ENCODE data around the gene TAS2R7. TPM values are rescaled to one million over a fixed set of nuclear protein-coding genes. Genes with fewer than 3 reads are reported as not detected.

Gene TAS2R7
- total and polyA plus RNA-seq, 2 donors (not counting 1 experiment from before 2014, with no cell fraction given), result not detected

DNA sequence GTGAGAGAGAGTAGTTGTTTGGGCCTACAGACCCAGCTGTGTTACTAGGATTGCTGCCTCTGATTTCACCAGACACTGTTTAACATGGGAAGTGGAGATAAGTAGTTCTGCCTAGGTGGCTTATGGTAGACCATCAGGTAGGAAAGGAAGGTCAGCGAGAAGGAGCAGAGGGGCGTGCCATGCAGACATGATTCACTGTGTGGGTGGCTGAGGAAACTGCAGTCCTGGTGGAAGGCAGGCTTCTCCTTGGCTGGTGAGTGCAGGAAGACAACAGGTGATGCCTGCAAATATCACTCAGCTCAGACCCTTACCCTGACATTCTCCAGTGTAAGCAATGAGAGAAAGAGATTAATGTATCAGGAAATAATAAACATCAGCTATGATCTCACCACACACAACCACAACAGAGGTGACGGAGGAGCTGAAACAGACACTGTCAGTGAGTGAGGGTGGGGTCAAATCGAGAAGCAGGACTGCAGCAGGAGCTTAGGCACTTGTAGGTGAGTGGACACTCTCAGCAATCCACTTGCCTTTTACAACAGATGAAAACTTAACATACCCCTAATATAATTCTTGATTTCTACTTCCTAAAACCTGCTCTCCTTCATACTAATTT lies 48.9 kb upstream of the TAS2R7 start:
- ATAC-seq (ENCODE audit: low read depth), result no peak
- Histone ChIP-seq H3K79me2 (ENCODE audit: control insufficient read depth, insufficient read depth, low read length) (no peaks in the 10 kb centered on the region), H3K4me2 (replicated peaks; ENCODE audit: low read depth, low read length, poor library complexity, severe bottlenecking) (no peak overlapping the region), H4K20me1 (ENCODE audit: control insufficient read depth, insufficient read depth, low read length, poor library complexity, severe bottlenecking) (no peaks in the 10 kb centered on the region), H3K27me3 (replicated peaks in 1 of 4; ENCODE audit: control extremely low read depth in 1 of 4, control insufficient read depth in 3 of 4, insufficient read depth in 4 of 4, low read length in 3 of 4) (no peaks in the 10 kb centered on the region), H2AFZ (ENCODE audit: insufficient read depth, low read depth, low read length, poor library complexity, severe bottlenecking) (no peak overlapping the region), H3K9ac (ENCODE audit: low read length) (no peak overlapping the region), H3K27ac (ENCODE audit: low read length in 2 of 2) (no peak overlapping the region), H3K4me3 (ENCODE audit: control extremely low read depth in 1 of 5, extremely low read depth in 1 of 5, insufficient read depth in 1 of 5, low read depth in 2 of 5, low read length in 4 of 5) (no peak overlapping the region), H3K4me1 (ENCODE audit: control insufficient read depth in 2 of 2, insufficient read depth in 2 of 2, low read length in 2 of 2) (no peaks in the 10 kb centered on the region), H3K9me3 (ENCODE audit: control extremely low read depth in 1 of 3, control insufficient read depth in 2 of 3, insufficient read depth in 1 of 3, low read length in 2 of 3) (peaks cover 1 to 13% (median 8%) of the 10 kb centered on the region in 3 donors), H3K36me3 (replicated peaks in 1 of 2; ENCODE audit: control extremely low read depth in 1 of 2, control insufficient read depth in 1 of 2, extremely low read depth in 1 of 2, insufficient read depth in 2 of 2, low read length in 1 of 2) (peaks cover 0 to 8% of the 10 kb centered on the region in 2 experiments)
- intact Hi-C loops (cut with micrococcal nuclease), result no loop called here
- Mint-ChIP-seq H3K4me1 (no peaks in the 10 kb centered on the region), H3K27me3 (no peaks in the 10 kb centered on the region), H3K9me3 (ENCODE audit: insufficient read depth) (peaks cover 2% of the 10 kb centered on the region), H3K4me3 (no peak overlapping the region), H3K27ac (no peak overlapping the region)
- 94% methylated on average over 2 of the region's 4 CpGs for WGBS (ENCODE audit: insufficient coverage)
- CTCF ChIA-PET, result no interaction called here
- DNase-seq, result no peak
- POLR2A ChIA-PET, result no interaction called here
- no peak for TF ChIP-seq CTCF (IDR thresholded peaks at IDR 0.05)
- no peak for TF ChIP-seq EZH2 (IDR thresholded peaks at IDR 0.05; ENCODE audit: borderline replicate concordance, insufficient read depth, low read depth, low read length, poor library complexity, severe bottlenecking)

DNA sequence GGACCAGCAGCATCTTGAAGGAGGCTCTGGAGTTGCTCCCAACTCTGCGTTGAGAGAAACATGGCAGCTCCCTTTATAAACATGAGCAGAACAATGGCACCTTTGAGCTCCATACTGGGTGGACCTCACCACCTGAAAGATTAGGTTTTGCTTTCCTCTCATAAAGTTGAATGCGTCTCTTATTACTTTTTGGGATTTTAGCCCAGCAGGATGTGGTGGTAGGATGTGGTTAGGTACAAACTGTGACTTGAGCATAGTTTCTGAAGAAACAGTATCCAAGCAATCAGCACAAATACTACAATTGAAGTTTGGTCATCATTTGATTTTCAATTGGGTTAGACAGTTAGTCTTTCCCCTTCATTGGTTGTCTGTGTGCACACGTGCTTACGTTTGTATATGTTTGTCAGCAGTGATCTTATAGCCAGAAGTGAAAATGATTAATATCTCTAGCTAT lies 47.0 kb upstream of the TAS2R7 start, which contains the start of gene PRR4:
TSS of gene PRR4 (minus strand) at position 51 of the 454 bp plus-strand sequence. CDS start at position 13, 38 bp downstream.
- Mint-ChIP-seq H3K4me3 (no peak within 1 kb of the TSS), H3K27ac (no peak within 1 kb of the TSS), H3K4me1 (no peaks in the 10 kb centered on the region), H3K9me3 (ENCODE audit: insufficient read depth) (no peaks in the 10 kb centered on the region), H3K27me3 (no peaks in the 10 kb centered on the region)
- ChIA-PET CTCF (no interaction called here), POLR2A (no interaction called here)
- Histone ChIP-seq H3K27me3 (replicated peaks in 1 of 4; ENCODE audit: control extremely low read depth in 1 of 4, control insufficient read depth in 3 of 4, insufficient read depth in 4 of 4, low read length in 3 of 4) (no peaks in the 10 kb centered on the region), H4K20me1 (ENCODE audit: control insufficient read depth, insufficient read depth, low read length, poor library complexity, severe bottlenecking) (no peaks in the 10 kb centered on the region), H3K4me2 (replicated peaks; ENCODE audit: low read depth, low read length, poor library complexity, severe bottlenecking) (no peak within 1 kb of the TSS), H3K9me3 (ENCODE audit: control extremely low read depth in 1 of 3, control insufficient read depth in 2 of 3, insufficient read depth in 1 of 3, low read length in 2 of 3) (no peaks in the 10 kb centered on the region), H3K4me3 (ENCODE audit: control extremely low read depth in 1 of 5, extremely low read depth in 1 of 5, insufficient read depth in 1 of 5, low read depth in 2 of 5, low read length in 4 of 5) (no peak within 1 kb of the TSS), H3K27ac (ENCODE audit: low read length in 2 of 2) (no peak within 1 kb of the TSS), H3K9ac (ENCODE audit: low read length) (no peak within 1 kb of the TSS), H3K79me2 (ENCODE audit: control insufficient read depth, insufficient read depth, low read length) (no peaks in the 10 kb centered on the region), H3K36me3 (replicated peaks in 1 of 2; ENCODE audit: control extremely low read depth in 1 of 2, control insufficient read depth in 1 of 2, extremely low read depth in 1 of 2, insufficient read depth in 2 of 2, low read length in 1 of 2) (peaks cover 0 to 4% of the 10 kb centered on the region in 2 experiments), H3K4me1 (ENCODE audit: control insufficient read depth in 2 of 2, insufficient read depth in 2 of 2, low read length in 2 of 2) (no peaks in the 10 kb centered on the region), H2AFZ (ENCODE audit: insufficient read depth, low read depth, low read length, poor library complexity, severe bottlenecking) (no peak within 1 kb of the TSS)
- DNase-seq (no peak), ATAC-seq (ENCODE audit: low read depth) (no peak)
- TF ChIP-seq CTCF (IDR thresholded peaks at IDR 0.05), result no peak
- intact Hi-C loops (cut with micrococcal nuclease), result no loop called here
- WGBS (ENCODE audit: insufficient coverage), result 100% methylated on average over 1 of the region's 4 CpGs
